ENCODE measurements around the gene CPT1A.
A peak's percentile ranks its signal among the peaks of the same experiment; 100 is the strongest.

CPT1A gene

DNA sequence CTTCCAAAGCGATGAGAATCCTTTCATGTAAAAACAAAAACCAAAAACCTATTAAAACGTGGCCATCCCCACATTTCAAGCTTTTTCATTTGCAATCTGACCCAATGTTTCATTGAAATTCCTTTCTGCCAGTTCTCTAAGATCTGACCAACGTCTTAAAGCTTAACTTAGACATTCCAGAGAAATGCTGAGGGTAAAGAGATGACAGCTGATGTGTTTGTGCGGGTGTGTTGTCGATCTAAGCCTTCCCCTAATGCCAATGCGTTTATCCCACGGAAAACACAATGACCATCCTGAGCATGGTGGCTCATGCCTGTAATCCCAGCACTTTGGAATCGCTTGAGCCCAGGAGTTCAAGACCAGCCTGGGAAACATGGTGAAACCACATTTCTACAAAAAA lies 84.0 kb downstream of the CPT1A start:
- DNase-seq (ENCODE audit: low spot score) = no peak

DNA sequence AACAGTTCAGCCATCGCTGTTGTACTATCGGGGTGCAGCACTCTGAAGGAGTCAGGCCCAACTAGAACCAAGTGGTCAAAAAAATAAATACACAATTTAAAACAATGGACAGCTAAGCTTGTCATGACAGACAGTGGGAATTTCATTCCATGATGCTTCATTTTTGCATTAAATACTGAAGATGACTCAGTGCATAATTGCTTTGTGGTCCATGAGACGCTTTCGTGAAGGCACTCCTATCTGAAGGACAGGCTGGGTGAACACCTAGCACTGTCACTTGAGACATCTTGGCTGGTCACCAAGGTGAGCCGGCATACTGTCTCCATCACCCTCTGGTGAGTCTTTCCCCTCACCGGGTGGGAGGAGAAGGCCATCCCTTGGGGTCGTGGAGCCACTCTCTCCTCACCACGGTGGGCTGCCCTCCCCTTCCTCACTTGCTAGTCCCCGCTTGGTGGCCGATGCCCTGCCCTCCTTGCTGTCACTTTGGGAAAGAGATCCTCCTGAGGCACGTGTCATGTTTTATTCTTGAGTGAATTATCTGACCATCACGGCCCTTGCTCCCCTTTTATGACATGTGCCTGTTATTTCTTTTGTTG lies 85.4 kb downstream of the CPT1A start:
- no peak for DNase-seq (ENCODE audit: low spot score)

GRCh38 chr11:68753300-68753699 lies 88.4 kb downstream of the CPT1A start:
- no peak for DNase-seq (ENCODE audit: low spot score)

GRCh38 chr11:68751331-68751856 lies 90.3 kb downstream of the CPT1A start, which contains the start of gene TESMIN:
TSS of gene TESMIN (minus strand) at chr11:68751520. CDS start at chr11:68750660, 860 bp downstream.
- peak; percentile 41 for DNase-seq (ENCODE audit: low spot score)

- no peak for DNase-seq (ENCODE audit: low spot score)
These were observed 90.8 kb downstream of the CPT1A start for GRCh38 chr11:68751004-68751325.

DNA sequence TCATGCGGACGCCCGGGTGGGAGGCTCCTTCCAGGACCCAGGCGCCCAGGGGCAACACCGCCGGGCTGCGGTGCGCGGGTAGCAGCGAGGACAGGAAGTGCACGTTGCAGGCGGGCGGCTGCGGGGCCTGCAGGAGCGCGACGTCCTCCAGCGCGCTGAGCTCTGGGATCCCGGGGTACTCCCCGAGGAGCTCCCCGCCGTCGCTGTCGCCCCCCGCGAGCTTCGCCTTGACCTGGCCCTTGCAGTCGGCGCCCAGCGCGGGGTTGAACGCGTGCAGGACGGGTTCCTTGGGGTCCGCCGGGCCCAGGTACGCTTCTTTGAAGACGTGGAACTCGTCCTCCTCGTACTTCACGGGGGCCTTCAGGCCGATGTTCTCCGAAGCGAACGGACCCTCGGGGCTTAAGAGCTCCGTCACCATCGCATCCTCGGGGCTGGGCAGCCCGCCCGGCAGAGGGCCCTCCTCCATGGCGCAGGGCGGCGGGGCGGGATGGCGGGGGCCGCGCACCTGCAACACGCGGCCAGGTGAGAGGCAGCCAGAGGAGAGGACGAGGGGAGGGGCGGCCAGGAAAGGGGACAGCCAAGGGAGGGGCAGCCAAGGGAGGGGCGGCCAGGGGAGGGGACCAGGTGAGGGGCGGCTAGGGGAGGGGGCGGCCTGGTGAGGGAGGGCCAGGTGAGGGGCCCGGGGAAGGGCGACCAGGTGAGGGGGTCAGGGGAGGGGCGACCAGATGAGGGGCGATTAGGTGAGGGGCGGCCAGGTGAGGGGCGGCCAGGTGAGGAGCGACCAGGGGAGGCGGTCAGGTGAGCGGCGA lies 91.3 kb downstream of the CPT1A start:
- no peak for DNase-seq (ENCODE audit: low spot score)

DNA sequence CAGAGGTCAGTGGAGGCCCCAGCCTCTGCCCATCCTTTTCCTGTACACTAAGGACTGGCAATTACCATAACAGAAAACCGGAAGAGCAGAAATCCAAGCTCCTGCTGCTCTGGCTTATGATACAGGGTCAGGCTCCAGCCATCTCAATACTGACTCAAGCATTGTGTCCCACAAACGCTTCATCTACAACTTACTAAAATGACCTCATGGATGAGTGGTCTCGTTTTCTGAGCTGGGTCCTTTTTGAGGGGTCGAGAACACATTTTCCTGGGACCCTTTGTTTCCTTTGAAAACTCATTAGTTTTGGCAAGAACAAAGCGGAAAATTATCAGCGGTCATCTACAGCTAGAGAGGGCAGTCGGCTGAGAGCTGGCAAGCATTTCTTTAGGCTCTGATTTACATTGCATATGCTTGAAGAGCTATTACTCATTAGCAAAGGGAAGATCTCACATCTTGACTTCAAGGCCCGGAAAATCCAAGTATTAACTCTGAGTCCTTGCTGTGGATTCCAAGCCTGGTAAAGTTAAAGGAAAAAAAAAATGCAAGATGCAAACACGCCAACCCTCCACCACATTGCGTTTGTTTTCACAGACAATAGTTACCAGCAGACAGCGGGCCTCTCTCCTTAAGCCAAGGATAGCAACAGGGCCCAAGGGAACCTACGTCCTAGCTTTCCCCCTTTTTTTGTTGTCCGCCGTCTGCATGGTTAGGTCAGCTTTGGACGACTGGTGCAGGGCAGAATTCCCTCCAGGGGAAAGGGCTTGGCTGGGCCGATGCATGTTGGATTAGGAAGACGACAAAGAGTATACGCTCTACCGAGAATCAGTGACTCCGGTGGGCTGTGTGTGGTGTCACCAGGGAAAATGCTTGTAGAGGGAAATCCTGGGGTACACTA lies 92.2 kb downstream of the CPT1A start:
- DNase-seq (ENCODE audit: low spot score) = no peak

DNA sequence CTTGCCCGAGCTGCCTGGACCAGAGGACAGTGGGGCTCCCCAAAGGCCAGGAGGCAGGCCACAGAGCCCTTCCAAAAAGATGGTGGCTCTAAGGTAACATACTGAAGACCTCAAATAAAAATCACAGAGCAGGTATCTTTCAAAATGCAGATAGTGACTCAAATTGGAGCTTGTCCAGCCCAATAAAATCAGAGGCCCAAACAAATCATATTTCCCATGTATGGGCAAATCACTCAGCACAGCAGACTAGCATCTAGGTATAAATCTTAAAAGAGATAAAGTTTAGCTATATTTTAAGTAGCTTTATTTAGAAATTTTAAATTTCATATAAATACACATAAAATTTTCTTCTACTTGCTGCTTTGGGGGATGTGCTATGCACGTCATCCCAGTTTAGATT lies 93.7 kb downstream of the CPT1A start:
- DNase-seq (ENCODE audit: low spot score) = no peak

DNA sequence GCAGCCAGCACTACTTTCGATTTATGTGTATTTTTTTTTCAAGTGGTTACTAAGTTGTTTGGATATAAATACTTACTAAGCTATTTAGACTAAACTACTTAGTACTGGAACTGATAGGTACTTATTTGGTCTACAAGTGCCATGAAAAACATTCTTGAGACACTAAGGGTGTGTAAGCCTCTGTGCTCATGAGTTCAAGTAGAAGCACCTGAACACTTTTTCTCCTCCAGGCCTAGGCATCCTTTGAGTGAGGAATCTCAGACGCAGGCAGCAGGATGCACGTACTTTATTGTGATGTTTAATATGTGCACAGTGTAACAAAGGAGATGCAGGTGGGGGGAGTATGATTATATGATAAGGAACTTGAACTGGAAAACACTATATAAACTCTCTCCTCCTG lies 98.2 kb downstream of the CPT1A start:
- DNase-seq (ENCODE audit: low spot score) = no peak

- DNase-seq (ENCODE audit: low spot score) = no peak
These were observed 100.3 kb downstream of the CPT1A start for GRCh38 chr11:68741463-68741862.

DNA sequence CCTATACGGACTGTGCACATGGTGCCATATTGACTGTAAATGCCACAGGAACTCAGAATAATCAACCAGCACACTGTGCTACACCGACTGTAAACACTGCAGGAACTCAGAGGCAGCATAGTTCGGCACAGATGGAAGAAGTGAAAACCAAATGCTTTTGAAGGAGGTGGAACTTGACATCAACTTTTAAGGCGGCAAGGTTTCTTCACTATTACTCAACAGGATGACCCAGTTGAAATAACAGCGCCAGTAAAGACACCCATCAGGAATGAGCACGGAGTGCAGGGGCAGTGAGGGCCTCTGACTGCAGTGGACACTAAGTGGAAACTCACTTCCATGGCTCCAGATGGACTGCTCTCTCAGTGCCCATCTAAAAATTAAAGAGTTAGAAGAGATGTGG lies 106.1 kb downstream of the CPT1A start:
- no peak for DNase-seq (ENCODE audit: low spot score)

- DNase-seq (ENCODE audit: low spot score) = no peak
These were observed 106.6 kb downstream of the CPT1A start for GRCh38 chr11:68735125-68735524.

- no peak for DNase-seq (ENCODE audit: low spot score)
These were observed 107.6 kb downstream of the CPT1A start for GRCh38 chr11:68734111-68734510.

DNA sequence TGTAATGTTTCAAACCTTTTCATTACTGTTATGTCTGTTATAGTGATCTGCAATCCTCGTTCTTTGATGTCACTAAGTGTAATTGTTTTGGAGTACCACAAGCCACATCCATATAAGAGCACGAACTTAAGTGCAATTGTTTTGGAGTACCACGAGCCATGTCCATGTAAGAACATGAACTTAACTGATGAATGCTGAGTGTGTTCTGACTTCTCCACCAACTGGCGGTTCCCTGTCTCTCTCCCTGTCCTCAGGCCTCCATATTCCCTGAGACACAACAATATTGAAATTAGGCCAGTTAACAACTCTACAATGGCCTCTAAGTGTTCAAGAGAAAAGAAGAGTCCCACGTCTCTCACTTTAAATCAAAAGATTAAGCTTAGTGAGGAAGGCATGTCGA lies 113.9 kb downstream of the CPT1A start:
- no peak for DNase-seq (ENCODE audit: low spot score)

DNA sequence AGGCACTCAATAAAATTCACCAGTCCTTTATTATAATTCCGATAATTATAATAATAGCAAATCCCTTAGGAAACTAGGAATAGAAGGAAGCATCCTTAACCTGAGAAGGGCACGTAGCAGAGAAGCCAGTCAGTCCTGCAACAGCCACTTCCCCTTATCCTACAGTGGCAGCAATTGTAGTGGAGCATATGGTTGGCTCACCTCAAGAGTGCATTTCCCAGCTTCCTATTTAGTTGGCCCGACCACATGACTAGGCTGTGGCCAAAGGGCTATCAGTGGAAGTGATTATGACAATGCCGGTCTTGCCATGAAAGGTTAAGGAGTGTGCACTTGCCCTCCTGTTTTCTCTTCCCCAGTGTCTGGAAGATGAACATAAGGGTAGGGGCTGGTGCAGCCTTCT lies 117.4 kb downstream of the CPT1A start:
- DNase-seq (ENCODE audit: low spot score) = no peak

- DNase-seq (ENCODE audit: low spot score) = no peak
These were observed 119.6 kb downstream of the CPT1A start for GRCh38 chr11:68722143-68722542.

- no peak for DNase-seq (ENCODE audit: low spot score)
These were observed 120.6 kb downstream of the CPT1A start for GRCh38 chr11:68721075-68721474.

DNA sequence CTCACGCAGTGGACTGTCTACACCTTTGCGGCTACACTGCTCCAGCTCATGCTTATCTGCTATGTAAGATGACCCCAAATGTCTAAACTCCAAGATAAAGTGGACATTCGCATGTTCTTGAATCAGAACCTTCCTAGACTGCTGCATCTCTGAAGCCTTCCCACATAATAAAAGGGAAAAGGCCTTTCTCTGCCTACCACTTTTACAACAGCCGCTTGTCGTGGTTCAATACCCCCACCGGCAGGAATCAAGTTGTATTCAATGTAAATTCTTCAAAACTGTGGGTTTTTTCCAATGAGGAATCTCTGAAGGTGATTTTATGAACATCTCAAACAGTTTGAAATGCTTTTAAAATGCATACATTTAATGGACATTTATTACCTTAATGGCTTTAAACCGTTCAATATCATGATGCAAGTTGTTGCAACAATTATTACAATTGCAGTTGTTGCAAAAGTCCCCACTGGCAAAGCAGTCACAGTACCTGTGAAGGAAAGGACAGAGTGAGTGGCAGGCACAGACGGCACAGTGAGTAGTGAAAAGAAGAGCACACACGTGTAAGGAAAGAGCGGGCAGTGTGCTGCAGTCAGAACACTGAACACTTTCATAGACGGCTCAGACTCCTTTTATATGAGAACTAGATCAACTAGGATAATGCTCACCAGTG lies 126.1 kb downstream of the CPT1A start:
- no peak for DNase-seq (ENCODE audit: low spot score)

- peak; percentile 3 for DNase-seq (ENCODE audit: low spot score)
These were observed 127.5 kb downstream of the CPT1A start for GRCh38 chr11:68714060-68714856.

DNA sequence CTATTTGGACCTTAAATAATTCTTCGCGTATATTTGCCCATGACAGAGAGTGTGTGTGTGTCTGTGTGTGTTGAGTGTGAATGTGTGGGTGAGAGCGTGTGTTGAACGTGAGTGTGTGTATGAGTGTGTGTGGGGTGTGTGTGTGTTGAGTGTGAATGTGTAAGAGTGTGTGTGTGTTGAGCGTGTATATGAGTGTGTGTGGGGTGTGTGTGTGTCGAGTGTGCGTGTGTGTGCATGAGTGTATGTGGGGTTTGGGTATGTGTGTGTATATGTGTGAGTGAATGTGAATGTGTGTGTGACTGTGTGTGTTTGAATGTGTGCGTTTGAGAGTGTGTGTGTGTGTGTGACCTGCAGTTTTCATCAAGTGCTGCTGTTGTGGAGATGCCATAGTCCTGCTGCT lies 130.6 kb downstream of the CPT1A start:
- no peak for DNase-seq (ENCODE audit: low spot score)

DNA sequence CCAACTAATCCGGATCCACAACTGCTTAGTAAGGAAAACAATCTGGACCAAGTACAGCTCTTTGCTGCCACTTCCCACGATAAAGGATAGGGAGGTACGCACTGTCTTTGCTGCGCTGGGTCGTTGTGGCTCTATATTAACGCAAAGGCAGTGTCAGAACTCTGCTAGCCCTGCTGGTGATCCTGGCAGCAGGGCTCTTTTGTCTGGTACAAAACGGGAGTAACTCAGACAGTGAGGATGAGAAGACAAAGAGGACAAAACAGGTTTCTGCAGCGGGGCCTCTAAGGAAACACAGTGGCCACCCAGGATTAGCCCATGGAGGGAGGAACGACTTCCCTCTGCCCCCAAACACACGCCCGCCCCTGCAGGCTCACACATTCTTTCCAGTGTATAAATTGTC lies 131.3 kb downstream of the CPT1A start:
- no peak for DNase-seq (ENCODE audit: low spot score)

Measured in putamen (tissue), 1 donor.